NT2/D1 (cell line): Measurements from ENCODE around the gene OPALIN.

ENCODE experiments used
- YY1 ChIP-seq: IDR thresholded peaks from 2 replicates; pipeline ENCODE4 v1.6.1; 2011; ENCODE audit not compliant: insufficient read length, insufficient read depth
- ZNF274 ChIP-seq: IDR thresholded peaks from 2 replicates; pipeline ENCODE4 v1.6.1; 2011; ENCODE audit warnings: mild to moderate bottlenecking, low read depth, low read length

DNA sequence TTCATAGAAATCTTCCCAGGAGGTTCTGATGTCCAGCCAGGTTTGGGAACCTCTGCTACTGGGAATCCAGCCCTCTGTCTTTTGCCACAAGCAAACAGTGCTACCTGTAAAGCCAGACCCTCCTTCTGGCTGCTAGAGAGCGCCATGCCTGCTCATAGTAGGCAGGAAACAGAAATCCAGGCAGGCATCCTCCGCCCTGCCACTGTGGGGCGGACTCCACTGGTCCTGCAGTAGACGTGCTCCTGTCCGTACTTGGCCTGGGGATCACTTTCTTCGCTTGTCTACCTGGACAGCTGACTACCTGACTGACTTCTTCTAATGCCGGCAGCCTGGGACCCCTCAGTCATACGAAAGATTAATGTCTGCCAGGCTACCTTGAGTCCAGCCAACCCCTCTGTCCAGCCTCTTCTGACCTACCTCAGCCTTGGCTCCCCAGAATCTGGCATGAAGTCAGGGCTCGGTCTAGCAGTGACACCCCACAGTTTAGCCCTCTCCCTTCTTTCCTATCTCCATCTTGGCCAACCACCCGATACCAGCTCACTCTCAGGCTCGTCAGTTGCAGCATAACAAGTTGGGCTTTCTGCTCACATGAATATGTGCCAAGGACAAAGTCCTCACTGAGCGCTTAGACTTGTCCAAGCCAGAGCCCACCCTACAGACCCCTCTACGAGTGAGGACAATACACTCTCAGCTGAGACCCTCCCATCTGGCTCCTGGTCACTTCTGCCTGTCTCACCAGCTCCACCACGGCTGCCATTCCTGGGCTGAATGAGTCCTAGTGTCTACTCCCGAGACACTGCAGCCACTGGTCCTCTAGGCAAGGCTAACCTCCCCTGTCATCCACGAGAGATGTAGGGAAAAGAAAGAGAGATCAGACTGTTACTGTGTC, 43.9 kb upstream of the OPALIN start:
- TF ChIP-seq YY1: no peak
- no peak for TF ChIP-seq ZNF274
